Spleen (tissue), 7 donors: ENCODE measurements around the gene KLC4.

Source experiments
- POLR2A ChIP-seq, 3 donors: fragments of 450-650 bp; IDR thresholded peaks; one replicate each; pipeline ENCODE4 v1.5.1; 2017; ENCODE audit warnings: antibody characterized with exemption in 3 of 3, mild to moderate bottlenecking in 1 of 3
- POLR2AphosphoS5 ChIP-seq, 3 donors: sonication (generic); formaldehyde crosslinking; IDR thresholded peaks; one replicate each; pipeline ENCODE4 v1.5.1; 2017; ENCODE audit warnings: antibody characterized with exemption in 3 of 3
- TF ChIP-seq, protein P1 (sequence below), 11 experiments: fragments of 200-600 bp in 7 of 11; fragments of 450-650 bp in 4 of 11; sonication (generic) in 4 of 11; IDR thresholded peaks in 8 of 11; conservative IDR thresholded peaks in 3 of 11; 1 replicate in 7 of 11; 2 replicates in 4 of 11; pipeline versions ENCODE4 v1.4.0 to v1.8.0; 2016 to 2021; ENCODE audit warnings: antibody characterized with exemption in 11 of 11, inconsistent platforms in 4 of 11, mild to moderate bottlenecking in 1 of 11
- donor health status: DM: no; HTN: no; CAD: no; lungs with moderate emphysema.
- donor health status: DM: no; HTN: no; CAD: no.
- donor health status: DM: no; HTN: no; CAD: no.

- no peak for TF ChIP-seq POLR2AphosphoS5 (IDR thresholded peaks at IDR 0.05)
- TF ChIP-seq, protein P1, sequence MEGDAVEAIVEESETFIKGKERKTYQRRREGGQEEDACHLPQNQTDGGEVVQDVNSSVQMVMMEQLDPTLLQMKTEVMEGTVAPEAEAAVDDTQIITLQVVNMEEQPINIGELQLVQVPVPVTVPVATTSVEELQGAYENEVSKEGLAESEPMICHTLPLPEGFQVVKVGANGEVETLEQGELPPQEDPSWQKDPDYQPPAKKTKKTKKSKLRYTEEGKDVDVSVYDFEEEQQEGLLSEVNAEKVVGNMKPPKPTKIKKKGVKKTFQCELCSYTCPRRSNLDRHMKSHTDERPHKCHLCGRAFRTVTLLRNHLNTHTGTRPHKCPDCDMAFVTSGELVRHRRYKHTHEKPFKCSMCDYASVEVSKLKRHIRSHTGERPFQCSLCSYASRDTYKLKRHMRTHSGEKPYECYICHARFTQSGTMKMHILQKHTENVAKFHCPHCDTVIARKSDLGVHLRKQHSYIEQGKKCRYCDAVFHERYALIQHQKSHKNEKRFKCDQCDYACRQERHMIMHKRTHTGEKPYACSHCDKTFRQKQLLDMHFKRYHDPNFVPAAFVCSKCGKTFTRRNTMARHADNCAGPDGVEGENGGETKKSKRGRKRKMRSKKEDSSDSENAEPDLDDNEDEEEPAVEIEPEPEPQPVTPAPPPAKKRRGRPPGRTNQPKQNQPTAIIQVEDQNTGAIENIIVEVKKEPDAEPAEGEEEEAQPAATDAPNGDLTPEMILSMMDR (IDR thresholded peaks at IDR 0.05 in 8 of 11, conservative IDR thresholded peaks at IDR 0.05 in 3 of 11): no peak
- TF ChIP-seq POLR2A (IDR thresholded peaks at IDR 0.05): no peak
Observed at GRCh38 chr6:43012364-43012763, 47.1 kb upstream of the KLC4 start.
